Stimulated activated CD4-positive, alpha-beta T cell treated with anti-CD3 and anti-CD28 coated beads, Interleukin-2, amount 100 ng/mL, for 24 hours (primary cell): ENCODE results near the gene MRM3.
"Not testable (repeated sequence)": the region's sequence is repeated elsewhere in the genome, so short reads cannot be mapped to it uniquely, and the experiment has no call there.

Source experiments
- DNase-seq, 2 donors: peaks; one replicate each; pipeline ENCODE4 v3.0.0-alpha.2; 2020

Gene MRM3

DNA sequence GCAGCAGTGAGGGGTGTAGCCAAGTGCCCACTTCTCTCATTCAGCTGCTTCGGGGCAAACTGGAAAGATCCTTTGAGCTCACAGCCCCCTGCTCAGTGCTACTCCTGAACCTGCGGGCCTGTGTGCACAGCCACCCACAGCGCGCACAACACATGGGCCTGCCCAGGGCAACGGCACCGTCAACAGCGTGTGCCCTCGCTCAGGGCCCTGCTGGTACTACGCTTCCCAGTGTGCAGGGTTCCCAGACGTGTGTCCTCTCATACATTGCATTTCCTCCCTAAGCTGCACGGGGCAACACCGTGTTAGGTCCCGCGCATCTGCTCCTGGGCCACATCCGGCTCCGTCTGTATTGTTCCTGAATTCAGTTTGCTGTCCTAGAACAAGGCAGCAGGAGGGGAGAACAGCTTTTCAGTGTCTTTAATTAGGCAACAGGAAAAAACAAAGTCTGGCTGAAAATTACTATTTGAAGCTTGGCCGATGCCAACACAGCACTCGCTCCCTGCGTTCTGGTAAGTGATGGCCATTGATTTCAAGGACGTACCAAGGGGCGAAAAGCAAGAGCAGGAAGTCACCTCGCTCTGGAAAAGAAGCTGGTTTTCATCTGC, 15.2 kb downstream of the MRM3 start:
- no peak for DNase-seq

DNA sequence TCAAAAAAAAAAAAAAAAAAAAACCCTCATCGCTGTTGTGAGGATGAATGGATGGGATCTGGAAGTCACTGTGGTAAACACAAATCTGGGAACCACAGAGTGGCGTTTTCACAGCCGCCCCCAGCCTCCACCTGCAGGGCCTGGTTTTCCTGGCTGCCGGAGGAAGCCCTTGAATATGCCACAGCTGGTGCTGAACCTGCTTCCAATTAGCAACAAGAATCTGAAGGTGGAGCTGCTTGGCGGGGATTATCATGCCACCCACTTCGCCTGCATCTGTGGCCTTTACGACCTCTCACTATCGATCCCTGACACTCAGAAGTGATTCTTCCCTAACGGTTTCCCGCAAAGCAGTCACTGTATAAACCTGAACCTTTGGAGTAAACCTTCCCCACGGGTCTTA, 16.1 kb downstream of the MRM3 start:
- DNase-seq = no peak

DNA sequence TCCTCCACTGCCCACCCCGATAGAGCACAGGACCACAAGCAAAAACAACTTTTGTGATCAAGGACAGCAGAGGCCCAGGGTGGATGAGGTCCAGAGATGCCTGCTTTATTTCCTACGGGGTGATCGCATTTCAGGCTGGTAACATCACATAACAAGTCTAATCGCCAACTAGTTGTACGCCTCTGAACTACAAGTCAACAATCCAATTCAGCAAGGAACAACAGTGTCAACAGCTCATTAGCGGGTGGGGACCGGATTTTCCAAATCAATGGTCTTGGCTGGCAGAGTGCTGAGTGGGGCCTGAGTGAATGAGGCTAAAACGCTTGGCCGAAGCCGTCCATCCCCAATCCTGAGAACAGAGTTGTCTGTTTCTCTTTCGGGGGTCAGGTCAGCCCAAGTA, 17.1 kb downstream of the MRM3 start:
- DNase-seq = no peak

DNA sequence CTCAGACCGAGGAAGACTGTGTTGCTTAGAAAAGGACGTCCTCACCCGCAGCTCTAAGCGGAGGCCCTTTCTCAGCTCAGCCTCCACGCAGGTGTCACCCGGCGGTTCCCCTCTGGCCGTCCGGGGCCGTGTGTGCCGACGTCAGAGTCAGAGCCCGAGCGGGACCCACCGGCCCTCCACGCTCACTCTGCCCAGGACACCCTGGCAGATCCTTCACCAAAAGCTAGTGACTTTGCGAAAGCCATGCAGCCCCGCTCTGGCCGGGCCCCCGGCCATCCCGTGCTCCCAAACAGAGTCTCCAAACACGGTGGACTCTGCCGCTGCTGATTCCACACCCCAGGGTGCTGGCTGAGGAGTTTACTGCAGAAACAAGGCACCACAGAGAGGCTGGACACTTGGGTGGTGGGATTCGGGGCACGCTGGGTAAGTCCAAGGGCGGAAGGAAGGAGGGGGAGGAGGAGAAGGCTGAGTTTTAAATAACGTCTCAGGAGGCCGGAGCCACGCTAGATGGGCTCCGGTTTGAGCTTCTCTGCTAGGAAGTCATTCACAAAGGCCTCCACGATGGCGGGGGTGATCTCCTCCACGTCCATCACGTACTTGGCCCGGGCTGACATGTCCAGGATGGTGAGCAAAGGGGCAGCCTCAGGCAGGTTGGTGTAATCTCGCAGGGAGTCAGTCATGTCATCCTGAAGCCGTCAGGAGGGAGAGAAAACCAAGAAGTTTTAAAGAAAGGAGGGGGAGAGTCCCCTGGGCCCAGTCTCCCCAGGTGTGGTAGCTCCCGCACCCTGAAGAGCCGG, 18.5 kb downstream of the MRM3 start:
- DNase-seq = no peak

DNA sequence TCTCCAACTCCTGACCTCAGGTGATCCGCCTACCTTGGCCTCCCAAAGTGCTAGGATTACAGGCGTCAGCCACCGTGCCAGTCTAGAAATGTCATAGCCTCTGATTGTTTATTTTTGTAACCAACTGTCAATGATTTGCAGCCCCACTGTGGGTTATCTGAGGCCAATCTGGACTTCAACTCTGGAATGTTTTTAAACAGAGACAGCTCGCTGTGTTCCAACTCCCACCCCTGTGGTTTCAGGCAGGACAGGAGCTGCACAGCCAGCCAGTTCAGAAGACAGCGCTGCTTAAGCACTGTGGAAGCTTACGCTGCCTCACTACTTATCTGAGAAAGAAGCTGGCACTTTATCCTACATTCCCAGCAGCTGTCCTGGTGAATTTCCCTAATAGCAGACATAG, 19.5 kb downstream of the MRM3 start:
- DNase-seq = no peak

DNA sequence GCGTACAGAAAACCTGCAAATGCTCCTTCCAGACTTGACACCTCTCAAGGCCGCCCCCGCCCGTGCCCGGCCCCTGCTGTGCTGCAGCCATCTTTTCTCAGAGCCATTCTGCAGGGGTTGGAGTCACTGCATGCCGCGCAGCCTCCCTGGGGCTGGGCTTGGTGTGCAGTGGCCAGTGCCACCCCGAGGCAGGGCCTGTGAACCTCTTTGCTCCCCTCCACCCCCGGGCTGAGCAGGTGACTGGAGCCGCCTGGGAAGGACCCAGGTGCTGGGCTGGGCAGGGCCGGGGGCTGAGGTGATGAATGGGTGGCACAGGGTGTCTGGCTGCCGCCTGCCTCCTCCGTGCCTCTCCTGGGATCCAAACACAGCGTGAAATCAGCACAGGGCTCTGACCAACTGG, 20.3 kb downstream of the MRM3 start:
- DNase-seq = no peak

DNA sequence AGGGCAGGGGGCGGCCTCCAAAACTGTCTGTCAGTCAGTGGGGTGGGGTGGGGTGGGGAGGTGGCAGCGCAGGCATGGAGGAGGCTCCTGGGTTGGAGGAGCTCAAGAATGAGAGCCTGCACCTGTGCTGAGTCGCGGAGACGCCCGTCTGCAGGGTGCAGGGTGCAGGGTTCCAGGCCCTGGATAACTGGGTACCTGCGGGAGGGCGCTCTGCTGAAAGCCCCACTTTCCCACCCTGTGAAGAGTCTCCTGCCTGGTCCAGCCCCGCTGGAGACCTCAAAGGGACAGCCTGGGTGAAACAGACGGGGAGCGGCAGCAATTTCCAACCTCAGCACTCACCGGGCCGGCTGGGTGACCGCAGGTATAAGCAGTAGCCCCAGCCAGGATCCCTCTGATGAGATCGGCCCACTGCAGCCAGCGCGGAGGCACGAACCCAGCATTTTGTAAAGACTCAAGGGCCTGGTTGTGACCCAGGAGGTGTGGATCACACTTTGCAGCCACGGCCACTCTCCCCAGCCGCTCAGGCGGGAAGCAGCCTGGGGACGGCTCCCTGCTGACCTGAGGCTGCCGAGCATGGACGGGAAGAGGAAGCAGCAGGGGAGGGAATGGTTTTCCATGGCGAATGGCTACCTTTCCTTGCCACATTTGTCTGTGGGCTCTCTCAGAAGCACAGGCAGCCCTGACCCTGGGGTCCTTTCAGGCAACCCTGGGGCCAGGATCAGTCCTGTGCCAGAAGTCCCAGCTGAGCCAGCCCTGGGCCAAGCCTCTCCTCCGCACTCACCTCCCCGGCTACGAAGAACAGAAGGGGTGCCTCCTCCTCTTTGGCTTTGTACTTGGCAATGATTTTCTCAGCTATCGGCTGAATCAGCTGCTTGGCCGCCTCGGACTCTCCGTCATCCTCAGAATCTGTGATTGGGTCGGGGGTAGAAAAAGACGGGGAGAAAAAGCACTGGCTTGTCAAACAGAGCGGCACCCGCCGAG, 21.0 kb downstream of the MRM3 start:
- DNase-seq = no peak

DNA sequence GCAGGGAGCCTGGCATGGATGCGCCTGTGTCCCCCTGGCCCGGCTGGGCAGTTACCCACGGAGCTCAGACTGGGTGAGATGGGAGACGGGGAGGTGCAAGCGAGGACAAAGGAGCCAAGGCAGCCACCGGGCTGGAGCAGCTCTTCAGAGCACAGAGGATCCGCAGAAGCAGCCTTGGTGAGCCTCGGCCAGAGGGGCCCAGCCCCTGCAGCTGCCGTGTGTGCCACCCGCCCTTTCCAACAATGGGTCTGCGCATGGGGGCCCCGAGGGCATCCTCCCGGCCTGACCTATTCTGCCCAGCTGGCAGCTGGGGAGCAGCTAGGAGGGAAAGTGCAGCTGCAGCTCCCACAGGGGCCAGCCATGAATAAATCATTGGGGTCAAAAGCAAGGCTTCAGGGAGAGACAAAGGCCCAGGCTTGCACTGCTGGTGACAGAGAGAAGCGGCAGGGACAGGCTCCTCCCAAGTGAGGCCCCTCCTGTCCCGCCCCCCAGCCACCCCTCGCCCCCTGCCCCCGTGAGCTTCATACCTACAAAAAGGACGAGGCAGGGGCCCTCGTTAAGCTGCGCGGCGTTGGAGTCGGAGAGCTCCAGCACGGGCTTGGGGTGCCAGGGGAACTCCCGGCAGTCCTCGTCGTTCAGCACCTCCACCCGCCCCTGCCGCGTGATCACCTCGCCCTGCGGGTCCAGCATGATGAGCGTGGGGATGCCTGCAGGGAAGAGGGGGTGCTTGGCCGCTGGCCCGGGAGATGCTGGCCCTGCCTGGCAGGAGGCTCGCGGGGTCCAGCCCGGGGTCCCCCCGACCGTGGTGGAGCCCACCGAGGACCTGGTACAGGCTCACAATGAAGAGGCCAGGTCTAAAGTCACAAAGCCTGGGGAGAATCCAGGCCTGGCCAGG, 22.6 kb downstream of the MRM3 start:
- no peak for DNase-seq

DNA sequence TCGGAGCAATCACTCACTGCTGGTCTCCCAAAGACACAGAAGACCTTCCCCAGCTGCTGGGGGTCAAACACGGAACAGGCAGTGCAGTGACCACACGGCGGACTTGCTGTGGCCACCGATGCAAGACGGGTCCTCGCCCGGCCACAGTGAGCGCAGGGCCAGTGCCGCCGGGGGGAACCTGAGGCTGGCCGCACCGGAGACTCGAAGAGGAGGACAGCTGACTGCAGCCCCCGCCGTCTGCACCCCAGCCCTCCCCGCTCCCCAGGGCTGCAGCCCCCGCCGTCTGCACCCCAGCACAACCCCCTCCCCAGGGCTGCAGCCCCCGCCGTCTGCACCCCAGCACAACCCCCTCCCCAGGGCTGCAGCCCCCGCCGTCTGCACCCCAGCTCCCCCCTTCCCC, 23.7 kb downstream of the MRM3 start:
- DNase-seq = not testable (repeated sequence)

DNA sequence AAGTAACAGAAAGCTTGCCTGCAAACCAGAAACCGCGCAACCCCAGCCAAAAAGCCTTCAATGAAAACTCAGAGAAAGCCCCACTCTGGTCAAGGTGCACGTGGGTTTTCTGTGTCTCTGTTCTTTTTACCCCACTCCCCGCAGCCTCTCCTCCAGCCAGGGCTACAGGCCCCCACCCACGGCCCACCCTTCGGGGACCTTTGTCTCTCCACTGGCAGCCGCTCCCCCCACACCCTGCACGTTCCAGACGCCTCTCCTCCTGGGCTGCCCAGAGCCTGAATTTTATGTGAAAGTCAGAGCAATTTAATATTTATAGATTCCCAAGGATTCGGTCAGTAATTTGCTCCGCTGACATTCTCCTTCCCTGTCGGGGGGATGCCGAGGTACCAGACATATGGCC, 24.2 kb downstream of the MRM3 start:
- no peak for DNase-seq

DNA sequence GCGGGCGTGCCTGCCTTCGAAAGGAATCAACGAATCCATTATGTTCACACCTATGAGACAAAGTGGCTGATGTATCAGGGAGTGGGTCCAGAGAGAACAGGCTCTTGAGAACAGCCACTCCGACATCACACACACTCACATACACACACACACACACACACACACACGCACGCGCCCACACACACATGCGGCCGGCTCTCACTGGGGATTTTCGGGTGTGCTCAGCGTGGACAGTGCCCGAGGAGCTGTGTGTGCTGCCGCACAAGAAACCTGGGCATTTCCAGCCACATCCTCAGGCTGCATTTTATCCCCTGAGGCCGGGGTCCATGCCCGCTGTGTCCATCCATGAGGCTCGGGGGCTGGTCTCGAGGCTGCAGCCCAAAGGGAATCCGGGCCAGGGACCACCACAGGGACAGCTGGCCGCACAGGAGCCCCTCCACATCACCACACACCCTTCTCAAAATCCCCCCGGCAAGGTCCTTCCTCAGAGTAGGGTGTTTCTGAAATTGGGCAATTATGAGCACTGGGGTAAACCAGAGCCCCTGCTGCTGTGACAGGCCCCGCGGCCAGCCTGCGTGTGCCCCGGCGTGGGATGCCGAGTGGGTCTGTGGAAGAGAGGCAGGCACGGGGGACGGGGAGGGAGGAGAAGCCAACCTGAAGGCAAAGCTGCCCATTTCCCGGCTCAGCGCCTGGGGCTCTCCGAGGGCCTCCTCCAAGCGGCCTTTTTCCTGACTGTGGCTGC, 24.8 kb downstream of the MRM3 start:
- no peak for DNase-seq

DNA sequence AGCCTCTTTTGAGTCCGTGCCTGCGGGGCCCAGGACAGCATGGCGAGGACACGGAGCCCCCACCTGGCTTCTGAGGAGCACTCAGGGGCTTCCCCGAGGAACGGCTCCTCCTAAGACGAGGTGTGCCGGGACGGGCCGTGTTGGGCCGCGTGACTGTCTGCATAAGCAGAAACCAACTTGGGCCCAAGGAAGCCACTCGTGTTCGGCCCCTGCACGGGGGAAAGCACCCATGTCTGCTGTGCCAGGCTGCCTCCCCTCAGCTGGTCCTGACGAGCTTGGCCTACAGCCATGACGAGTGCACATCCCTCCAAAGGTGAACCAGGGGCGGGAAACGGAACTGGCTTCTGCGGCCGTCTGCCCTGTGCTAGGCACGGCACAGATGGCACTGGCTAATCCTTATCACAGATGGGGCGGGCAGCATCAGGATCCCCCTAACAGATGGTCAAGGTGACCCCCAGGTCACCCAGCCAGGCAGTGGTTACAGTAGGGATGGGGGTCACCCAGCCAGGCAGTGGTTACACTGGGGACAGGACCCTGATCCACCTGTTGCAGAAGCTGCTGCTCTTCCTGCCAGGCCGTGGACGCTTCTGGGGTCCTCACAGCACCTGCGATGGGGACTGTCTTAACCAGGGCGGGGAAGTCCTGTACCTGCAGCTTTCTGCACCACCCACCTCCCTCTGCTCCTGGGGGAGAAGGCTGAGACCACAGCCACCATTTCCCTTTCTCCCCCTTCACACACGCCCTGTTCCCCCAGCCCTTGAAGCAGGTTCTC, 25.6 kb downstream of the MRM3 start:
- no peak for DNase-seq

DNA sequence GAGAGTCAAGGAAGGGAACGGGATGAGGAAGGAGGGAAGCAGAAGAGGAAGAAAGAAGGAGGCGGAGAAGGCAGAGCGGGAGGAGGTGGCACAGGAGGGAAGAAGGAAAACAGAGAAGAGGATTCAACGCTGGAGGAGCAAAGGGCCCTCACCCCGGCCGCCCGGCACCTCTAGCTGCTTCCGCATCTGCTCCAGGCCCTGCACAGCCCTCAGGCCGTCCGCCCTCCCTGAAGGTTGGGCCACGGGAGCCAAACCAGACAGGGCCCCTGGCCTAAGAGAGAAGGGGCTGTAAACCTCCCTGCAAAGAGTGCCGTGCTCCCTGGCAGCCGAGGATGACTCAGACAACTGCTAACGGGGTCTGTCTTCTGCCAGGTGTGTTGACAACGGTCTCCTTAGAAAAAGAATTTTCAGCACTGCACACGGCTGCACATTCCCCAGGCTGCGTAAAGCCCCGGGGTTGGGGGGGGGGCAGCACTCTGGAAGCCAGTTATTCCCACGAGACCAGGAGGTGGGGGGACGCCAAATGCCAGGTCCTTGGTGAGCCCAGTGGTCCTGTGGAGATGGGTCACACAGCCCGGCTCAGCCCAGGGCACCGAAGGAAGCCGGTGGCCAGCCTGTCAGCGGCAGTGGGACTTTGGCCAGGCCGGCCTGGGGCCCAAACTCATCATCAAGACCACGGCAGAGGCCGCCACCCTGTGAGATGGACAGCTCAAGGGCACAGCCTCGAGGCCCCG, 29.1 kb downstream of the MRM3 start:
- no peak for DNase-seq

DNA sequence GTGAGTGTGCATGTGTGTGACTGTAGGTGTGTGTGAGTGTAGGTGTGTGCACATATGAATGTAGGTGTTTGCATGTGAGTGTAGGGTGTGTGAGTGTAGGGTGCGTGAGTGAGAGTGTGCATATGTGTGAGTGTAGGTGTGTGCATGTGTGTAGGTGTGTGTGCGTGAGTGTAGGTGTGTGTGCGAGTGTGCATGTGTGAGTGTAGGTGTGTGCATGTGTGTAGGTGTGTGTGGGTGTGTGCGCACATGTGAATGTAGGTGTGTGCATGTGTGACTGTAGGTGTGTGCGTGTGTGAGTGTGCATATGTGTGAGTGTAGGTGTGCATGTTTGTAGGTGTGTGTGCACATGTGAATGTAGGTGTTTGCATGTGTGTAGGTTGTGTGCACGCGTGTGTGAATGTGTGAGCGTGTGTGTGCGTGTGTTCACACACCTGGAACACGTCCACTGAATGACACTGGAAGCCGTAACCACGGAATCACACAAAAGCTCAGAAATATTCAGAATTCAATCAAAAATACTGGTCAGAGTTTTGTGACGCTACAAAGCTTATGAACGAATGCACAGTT, 30.6 kb downstream of the MRM3 start:
- no peak for DNase-seq

DNA sequence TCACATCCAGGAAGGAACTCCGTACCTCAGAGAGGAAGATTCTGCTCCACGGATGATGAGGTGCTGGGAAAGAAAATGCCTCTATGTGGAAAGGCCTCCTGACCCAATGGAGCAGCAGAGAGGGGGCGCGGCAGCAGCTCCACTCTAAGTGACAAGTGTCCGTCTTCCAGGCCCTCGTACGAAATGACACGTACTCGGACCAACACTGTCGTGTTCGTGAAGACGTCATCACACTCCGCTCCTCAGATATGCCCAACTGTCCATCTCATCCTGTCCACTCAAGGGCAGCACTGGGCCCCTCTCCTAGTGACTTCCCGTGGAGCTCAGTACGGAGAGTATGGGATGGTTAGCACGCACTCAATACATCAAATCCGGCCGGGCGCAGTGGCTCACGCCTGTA, 32.2 kb downstream of the MRM3 start:
- DNase-seq = no peak

DNA sequence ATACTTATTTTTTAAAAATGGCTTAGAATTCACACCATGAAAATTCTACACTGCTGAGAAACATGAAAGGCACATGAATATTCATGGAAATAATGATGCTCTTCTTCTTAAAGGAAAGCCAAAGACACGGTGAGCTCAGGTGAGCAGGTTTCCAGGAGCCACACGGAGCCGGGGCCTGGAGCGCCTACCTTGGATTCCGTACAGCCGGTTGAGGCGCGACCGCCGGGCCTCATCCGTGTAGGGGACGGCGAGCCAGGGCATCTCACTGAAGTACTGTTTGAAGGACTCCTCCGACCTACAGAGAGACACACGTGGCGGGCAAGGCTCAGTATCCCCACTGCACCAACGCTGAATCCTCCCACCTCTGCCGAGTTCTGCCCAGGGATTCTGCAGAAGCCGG, 37.1 kb downstream of the MRM3 start:
- no peak for DNase-seq

DNA sequence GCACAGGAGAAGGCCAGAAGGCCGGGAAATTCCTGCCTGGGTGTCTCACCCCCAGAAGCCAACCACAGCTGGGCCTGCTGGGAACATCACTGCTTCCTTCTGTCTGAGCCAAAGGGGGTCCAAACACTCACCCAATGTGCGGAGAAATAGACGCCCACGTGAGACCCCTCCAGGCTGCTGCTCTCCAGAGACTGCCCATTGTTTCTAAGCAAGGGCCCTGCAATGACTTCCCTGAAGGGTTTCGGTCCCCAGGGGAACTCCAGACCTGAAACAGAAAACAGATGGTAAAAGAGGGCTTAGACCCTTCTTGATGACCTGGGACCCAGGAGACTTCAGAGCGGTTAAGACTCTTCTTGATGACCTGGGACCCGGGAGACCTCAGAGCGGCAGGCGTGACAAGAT, 41.3 kb downstream of the MRM3 start:
- DNase-seq = no peak

DNA sequence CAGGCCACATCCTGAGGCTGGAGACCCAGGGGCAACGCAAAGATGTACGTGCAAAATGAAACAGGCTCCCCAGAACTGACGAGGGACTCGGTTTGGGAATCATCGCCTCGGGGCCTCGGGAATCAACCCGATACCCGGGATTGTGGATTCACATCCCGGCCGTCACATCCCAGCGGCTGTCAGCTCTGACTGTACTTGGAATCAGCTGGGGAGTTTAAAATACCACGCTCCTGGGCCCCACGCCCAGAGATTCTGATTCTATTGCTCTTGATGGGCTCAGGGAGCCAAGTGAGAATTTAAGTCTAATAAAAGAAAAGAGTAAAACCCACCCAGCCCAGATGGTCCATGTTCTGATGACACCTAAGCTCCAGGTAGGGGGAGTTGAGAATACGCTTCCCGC, 42.2 kb downstream of the MRM3 start:
- DNase-seq = no peak

DNA sequence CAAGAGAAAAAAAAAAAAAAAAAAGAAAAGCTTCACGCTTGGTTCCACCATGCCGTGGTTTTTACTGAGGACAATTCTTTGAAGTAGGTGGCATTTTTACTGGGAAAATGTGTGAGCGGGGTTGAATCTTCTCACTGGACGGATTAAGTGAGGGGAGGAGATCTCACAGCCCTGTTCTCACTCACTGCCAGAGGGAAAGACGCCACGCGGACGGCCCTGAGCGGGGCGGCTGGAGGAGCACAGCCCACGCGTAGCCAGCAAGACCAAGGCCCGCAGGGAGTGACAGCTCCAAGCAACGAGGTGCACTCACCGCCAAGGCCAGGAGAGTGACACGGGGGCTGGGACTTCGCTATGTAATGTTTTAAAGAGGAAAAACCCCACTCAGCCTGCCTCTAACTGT, 43.1 kb downstream of the MRM3 start:
- DNase-seq = no peak

DNA sequence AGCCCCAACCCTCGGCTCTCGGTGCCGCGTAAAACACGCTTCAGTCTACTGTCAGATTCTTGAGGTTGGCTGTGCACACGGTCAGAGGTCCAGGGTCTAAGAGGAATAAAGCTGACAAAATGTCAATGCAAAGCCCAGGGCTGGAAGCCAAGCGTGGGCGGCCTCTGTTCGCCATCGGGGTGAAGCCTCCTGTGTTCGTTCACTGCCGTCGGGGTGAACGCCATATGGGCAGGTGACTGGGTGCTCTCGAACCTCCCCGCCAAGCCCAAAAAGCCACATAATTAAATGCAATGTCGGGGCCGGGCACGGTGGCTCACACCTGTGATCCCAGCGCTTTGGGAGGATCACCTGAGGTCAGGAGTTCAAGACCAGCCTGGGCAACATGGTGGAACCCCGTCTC, 44.6 kb downstream of the MRM3 start:
- no peak for DNase-seq
